ENCODE results near the gene BOLA1.

DNA sequence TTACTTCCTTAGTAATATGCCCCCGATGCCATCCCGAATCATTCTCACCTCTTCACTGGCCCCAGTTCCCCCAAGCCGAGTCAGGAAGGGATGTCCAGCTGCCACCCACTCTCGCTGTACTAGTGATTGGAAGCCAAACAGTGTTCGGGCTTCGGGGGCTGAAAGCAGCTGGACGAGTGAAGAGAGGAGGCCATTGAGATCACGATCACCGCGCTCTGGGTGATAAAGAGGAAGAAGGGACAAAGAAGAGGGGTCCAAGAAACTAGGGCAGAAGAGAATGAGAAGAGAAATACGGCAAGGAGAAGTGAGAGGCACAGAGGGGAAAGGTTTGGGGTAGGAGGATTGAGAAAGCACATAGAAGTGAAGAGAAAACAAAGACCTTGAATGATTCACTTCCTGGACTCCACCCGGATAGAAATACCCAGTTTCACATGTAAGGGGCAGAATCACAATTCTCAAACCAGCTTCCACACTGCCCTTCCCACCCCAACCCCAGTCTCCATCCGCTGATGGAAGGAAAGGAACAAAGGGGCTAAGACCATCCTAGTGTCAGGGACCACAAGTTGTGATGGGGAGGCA is 31.9 kb downstream of the BOLA1 start:
- TF ChIP-seq, protein P1, sequence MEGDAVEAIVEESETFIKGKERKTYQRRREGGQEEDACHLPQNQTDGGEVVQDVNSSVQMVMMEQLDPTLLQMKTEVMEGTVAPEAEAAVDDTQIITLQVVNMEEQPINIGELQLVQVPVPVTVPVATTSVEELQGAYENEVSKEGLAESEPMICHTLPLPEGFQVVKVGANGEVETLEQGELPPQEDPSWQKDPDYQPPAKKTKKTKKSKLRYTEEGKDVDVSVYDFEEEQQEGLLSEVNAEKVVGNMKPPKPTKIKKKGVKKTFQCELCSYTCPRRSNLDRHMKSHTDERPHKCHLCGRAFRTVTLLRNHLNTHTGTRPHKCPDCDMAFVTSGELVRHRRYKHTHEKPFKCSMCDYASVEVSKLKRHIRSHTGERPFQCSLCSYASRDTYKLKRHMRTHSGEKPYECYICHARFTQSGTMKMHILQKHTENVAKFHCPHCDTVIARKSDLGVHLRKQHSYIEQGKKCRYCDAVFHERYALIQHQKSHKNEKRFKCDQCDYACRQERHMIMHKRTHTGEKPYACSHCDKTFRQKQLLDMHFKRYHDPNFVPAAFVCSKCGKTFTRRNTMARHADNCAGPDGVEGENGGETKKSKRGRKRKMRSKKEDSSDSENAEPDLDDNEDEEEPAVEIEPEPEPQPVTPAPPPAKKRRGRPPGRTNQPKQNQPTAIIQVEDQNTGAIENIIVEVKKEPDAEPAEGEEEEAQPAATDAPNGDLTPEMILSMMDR (IDR thresholded peaks at IDR 0.05; ENCODE audit: borderline replicate concordance, extremely low read depth, low read length, poor library complexity, severe bottlenecking): no peak
- no peak for TF ChIP-seq EZH2 (IDR thresholded peaks at IDR 0.05; ENCODE audit: borderline replicate concordance, low read depth, low read length, severe bottlenecking)
